Activated CD4-positive, alpha-beta memory T cell treated with anti-CD3 and anti-CD28 coated beads, Interleukin-2, amount 10 ng/mL, durations not matched to agents 7 days and 5 days (primary cell): Measurements from ENCODE around the gene WDR27. TPM values are rescaled to one million over a fixed set of nuclear protein-coding genes. Genes with fewer than 3 reads are reported as not detected.

Source experiments
- CTCF ChIA-PET: fragments of 350-600 bp; sonication (Branson Sonifier 250); formaldehyde crosslinking; loops from one replicate; lab custom pipeline; 2021; ENCODE audit warnings: antibody characterized with exemption, inconsistent platforms; lab: Charles Lee
- POLR2A ChIA-PET: fragments of 350-600 bp; sonication (Branson Sonifier 250); formaldehyde crosslinking; loops from one replicate; lab custom pipeline; 2021; ENCODE audit warnings: antibody characterized with exemption; lab: Charles Lee
- DNase-seq: peaks from one replicate; pipeline ENCODE4 v3.0.0-alpha.2; 2020
- H3K27ac Mint-ChIP-seq: one replicate; pipeline ENCODE4 v1.8.0; 2021; ENCODE audit warnings: mild to moderate bottlenecking, mixed read lengths
- H3K27me3 Mint-ChIP-seq: one replicate; pipeline ENCODE4 v1.8.0; 2021; ENCODE audit warnings: mixed read lengths
- H3K36me3 Mint-ChIP-seq: one replicate; pipeline ENCODE4 v1.8.0; 2021; ENCODE audit warnings: low read depth, mixed read lengths
- H3K4me1 Mint-ChIP-seq: one replicate; pipeline ENCODE4 v1.8.0; 2021; ENCODE audit warnings: mixed read lengths
- H3K4me3 Mint-ChIP-seq: one replicate; pipeline ENCODE4 v1.8.0; 2021; ENCODE audit warnings: mild to moderate bottlenecking, mixed read lengths
- H3K9me3 Mint-ChIP-seq: one replicate; pipeline ENCODE4 v1.8.0; 2021; ENCODE audit warnings: mixed read lengths
- total RNA-seq, 2 experiments: library from RNA; stranded (reverse); gene quantifications; one replicate each; pipeline ENCODE4 v1.2.3, GENCODE V29; 2021

WDR27 gene
- total RNA-seq, 2 experiments from 2014 or later, result 24.9 to 25.2 TPM

- Mint-ChIP-seq H3K9me3 (no peaks in the 10 kb centered on the region), H3K4me3 (no peak overlapping the region), H3K27ac (no peak overlapping the region), H3K27me3 (no peaks in the 10 kb centered on the region), H3K36me3 (no peaks in the 10 kb centered on the region), H3K4me1 (peaks cover 9% of the 10 kb centered on the region)
- DNase-seq, result no peak
- CTCF ChIA-PET, result no interaction called here
- POLR2A ChIA-PET, result interaction anchor here (1.0 kb wide), 1 partner anchor 32 kb away, joined by 4 read pairs; the partner anchor contains the start of genes C6orf120 and WDR27
Observed at GRCh38 chr6:169669889-169670288, 31.9 kb downstream of the WDR27 start.

GRCh38 chr6:169669147-169669546, 32.7 kb downstream of the WDR27 start:
- no peak for DNase-seq
- Mint-ChIP-seq H3K4me3 (no peak overlapping the region), H3K4me1 (peaks cover 9% of the 10 kb centered on the region), H3K9me3 (no peaks in the 10 kb centered on the region), H3K36me3 (no peaks in the 10 kb centered on the region), H3K27me3 (no peaks in the 10 kb centered on the region), H3K27ac (peak overlapping the region; percentile 2)
- POLR2A ChIA-PET, result no interaction called here
- CTCF ChIA-PET, result no interaction called here

GRCh38 chr6:169668203-169668847, 33.5 kb downstream of the WDR27 start:
- Mint-ChIP-seq H3K4me1 (peaks cover 9% of the 10 kb centered on the region), H3K9me3 (no peaks in the 10 kb centered on the region), H3K27ac (no peak overlapping the region), H3K4me3 (no peak overlapping the region), H3K36me3 (no peaks in the 10 kb centered on the region), H3K27me3 (no peaks in the 10 kb centered on the region)
- ChIA-PET POLR2A (no interaction called here), CTCF (no interaction called here)
- DNase-seq, result no peak

- DNase-seq, result no peak
- Mint-ChIP-seq H3K27me3 (no peaks in the 10 kb centered on the region), H3K27ac (no peak overlapping the region), H3K36me3 (no peaks in the 10 kb centered on the region), H3K4me1 (peaks cover 9% of the 10 kb centered on the region), H3K9me3 (no peaks in the 10 kb centered on the region), H3K4me3 (no peak overlapping the region)
- CTCF ChIA-PET, result no interaction called here
- POLR2A ChIA-PET, result no interaction called here
Observed at GRCh38 chr6:169667716-169668115, 34.1 kb downstream of the WDR27 start.

- ChIA-PET POLR2A (no interaction called here), CTCF (no interaction called here)
- Mint-ChIP-seq H3K9me3 (no peaks in the 10 kb centered on the region), H3K36me3 (no peaks in the 10 kb centered on the region), H3K27me3 (no peaks in the 10 kb centered on the region), H3K4me1 (peaks cover 9% of the 10 kb centered on the region), H3K4me3 (no peak overlapping the region), H3K27ac (no peak overlapping the region)
- DNase-seq, result no peak
Observed at GRCh38 chr6:169666441-169666840, 35.4 kb downstream of the WDR27 start.

GRCh38 chr6:169665289-169665688, 36.5 kb downstream of the WDR27 start:
- DNase-seq, result no peak
- H3K27ac Mint-ChIP-seq, result no peak overlapping the region
- CTCF ChIA-PET, result no interaction called here
- no peak overlapping the region for H3K4me3 Mint-ChIP-seq
- POLR2A ChIA-PET, result no interaction called here
- H3K27me3 Mint-ChIP-seq, result no peaks in the 10 kb centered on the region
- H3K9me3 Mint-ChIP-seq, result no peaks in the 10 kb centered on the region
- peaks cover 8% of the 10 kb centered on the region for H3K4me1 Mint-ChIP-seq
- no peaks in the 10 kb centered on the region for H3K36me3 Mint-ChIP-seq

- H3K27me3 Mint-ChIP-seq, result no peaks in the 10 kb centered on the region
- H3K4me3 Mint-ChIP-seq, result no peak overlapping the region
- H3K27ac Mint-ChIP-seq, result no peak overlapping the region
- ChIA-PET POLR2A (no interaction called here), CTCF (no interaction called here)
- no peak for DNase-seq
- H3K36me3 Mint-ChIP-seq, result no peaks in the 10 kb centered on the region
- H3K9me3 Mint-ChIP-seq, result no peaks in the 10 kb centered on the region
- H3K4me1 Mint-ChIP-seq, result no peaks in the 10 kb centered on the region
Observed at GRCh38 chr6:169664227-169664626, 37.6 kb downstream of the WDR27 start.

GRCh38 chr6:169663468-169663867, 38.4 kb downstream of the WDR27 start:
- Mint-ChIP-seq H3K27me3 (no peaks in the 10 kb centered on the region), H3K27ac (no peak overlapping the region), H3K9me3 (no peaks in the 10 kb centered on the region), H3K4me3 (no peak overlapping the region), H3K4me1 (no peaks in the 10 kb centered on the region), H3K36me3 (no peaks in the 10 kb centered on the region)
- POLR2A ChIA-PET, result no interaction called here
- no peak for DNase-seq
- CTCF ChIA-PET, result no interaction called here

- CTCF ChIA-PET, result no interaction called here
- DNase-seq, result no peak
- no peaks in the 10 kb centered on the region for H3K9me3 Mint-ChIP-seq
- no peaks in the 10 kb centered on the region for H3K4me1 Mint-ChIP-seq
- no peaks in the 10 kb centered on the region for H3K27me3 Mint-ChIP-seq
- POLR2A ChIA-PET, result no interaction called here
- peaks cover 2% of the 10 kb centered on the region for H3K36me3 Mint-ChIP-seq
- H3K27ac Mint-ChIP-seq, result no peak overlapping the region
- no peak overlapping the region for H3K4me3 Mint-ChIP-seq
Observed at GRCh38 chr6:169661391-169661756, 40.5 kb downstream of the WDR27 start.

GRCh38 chr6:169660751-169661390, 41.0 kb downstream of the WDR27 start:
- POLR2A ChIA-PET, result no interaction called here

GRCh38 chr6:169659820-169660610, 41.8 kb downstream of the WDR27 start:
- ChIA-PET POLR2A (no interaction called here), CTCF (no interaction called here)
- Mint-ChIP-seq H3K4me1 (peaks cover 4% of the 10 kb centered on the region), H3K4me3 (no peak overlapping the region), H3K9me3 (no peaks in the 10 kb centered on the region), H3K36me3 (peaks cover 2% of the 10 kb centered on the region), H3K27me3 (no peaks in the 10 kb centered on the region), H3K27ac (no peak overlapping the region)
- DNase-seq, result no peak

More at GRCh38 chr6:169660751-169661390, 41.0 kb downstream of the WDR27 start:
- no peak for DNase-seq
- Mint-ChIP-seq H3K4me1 (no peaks in the 10 kb centered on the region), H3K27ac (no peak overlapping the region), H3K4me3 (no peak overlapping the region), H3K36me3 (peaks cover 2% of the 10 kb centered on the region), H3K27me3 (no peaks in the 10 kb centered on the region), H3K9me3 (no peaks in the 10 kb centered on the region)
- CTCF ChIA-PET, result no interaction called here

GRCh38 chr6:169657284-169657610, 44.6 kb downstream of the WDR27 start:
- peaks cover 9% of the 10 kb centered on the region for H3K4me1 Mint-ChIP-seq
- DNase-seq, result no peak
- H3K36me3 Mint-ChIP-seq, result peaks cover 2% of the 10 kb centered on the region
- no peaks in the 10 kb centered on the region for H3K9me3 Mint-ChIP-seq
- no peak overlapping the region for H3K27ac Mint-ChIP-seq
- no peak overlapping the region for H3K4me3 Mint-ChIP-seq
- POLR2A ChIA-PET, result no interaction called here
- H3K27me3 Mint-ChIP-seq, result no peaks in the 10 kb centered on the region
- CTCF ChIA-PET, result no interaction called here

- POLR2A ChIA-PET, result no interaction called here
- no peaks in the 10 kb centered on the region for H3K9me3 Mint-ChIP-seq
Observed at GRCh38 chr6:169656546-169657283, 45.1 kb downstream of the WDR27 start.

More at GRCh38 chr6:169656546-169657283, 45.1 kb downstream of the WDR27 start:
- H3K4me3 Mint-ChIP-seq, result no peak overlapping the region
- CTCF ChIA-PET, result no interaction called here
- no peaks in the 10 kb centered on the region for H3K27me3 Mint-ChIP-seq
- H3K27ac Mint-ChIP-seq, result no peak overlapping the region
- peaks cover 2% of the 10 kb centered on the region for H3K36me3 Mint-ChIP-seq
- peaks cover 9% of the 10 kb centered on the region for H3K4me1 Mint-ChIP-seq
- no peak for DNase-seq
